ENCODE measurements around the gene FBXO8.

FBXO8 gene

DNA sequence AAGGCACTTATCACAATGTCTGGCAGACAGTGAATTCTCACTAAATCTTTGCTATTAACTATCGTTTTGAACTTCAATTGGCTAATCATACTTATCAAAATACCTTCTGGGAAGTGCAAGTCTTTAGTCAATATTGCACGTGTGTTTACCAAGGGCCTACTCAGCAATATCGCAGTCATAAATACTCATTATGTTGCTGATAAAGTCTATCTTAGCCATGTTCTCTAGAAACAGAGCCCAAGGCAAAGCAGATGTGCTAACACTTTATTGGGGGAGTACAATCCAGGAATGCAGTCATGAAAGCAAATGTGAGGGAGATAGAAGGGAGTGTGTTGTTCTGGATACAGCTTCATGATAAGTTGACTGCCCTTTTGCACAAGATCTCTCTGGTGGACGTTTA is 90.5 kb downstream of the FBXO8 start:
- Mint-ChIP-seq H3K9me3 (no peaks in the 10 kb centered on the region), H3K36me3 (ENCODE audit: low read depth) (no peaks in the 10 kb centered on the region)

DNA sequence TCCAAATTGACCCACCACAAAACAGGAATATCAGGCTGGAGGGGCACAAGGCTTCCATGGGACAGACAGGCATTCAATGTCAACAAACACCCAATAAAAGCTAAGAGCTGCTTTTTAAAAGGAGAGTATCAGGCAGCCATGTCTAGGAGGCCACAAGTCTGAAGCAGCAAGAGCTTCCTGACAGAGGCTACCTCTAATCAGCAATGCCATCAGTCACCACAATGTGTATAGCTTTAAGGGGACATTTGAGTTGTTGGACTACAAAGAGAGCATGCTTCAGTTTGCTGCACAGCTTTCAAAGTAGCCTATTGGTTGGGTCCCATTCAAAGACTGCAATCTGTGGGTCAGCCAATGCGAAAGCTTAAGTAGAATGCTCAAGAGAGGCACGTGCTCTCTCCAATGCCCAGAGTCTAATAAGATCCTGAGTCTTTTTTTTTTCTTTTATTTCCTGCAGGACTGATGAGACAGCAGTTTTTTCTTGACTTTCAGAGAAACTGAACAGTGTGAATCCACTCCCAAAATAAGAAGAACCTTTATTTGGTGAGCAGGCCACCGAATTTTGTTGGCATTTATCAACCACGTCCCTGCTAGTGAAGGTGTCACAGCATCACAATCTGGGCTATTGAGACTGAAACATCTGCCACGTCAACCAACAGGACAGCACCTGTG is 92.5 kb downstream of the FBXO8 start:
- Mint-ChIP-seq H3K9me3 (no peaks in the 10 kb centered on the region), H3K27me3 (peaks cover 51% of the 10 kb centered on the region), H3K4me1 (ENCODE audit: low read depth) (no peaks in the 10 kb centered on the region), H3K4me3 (no peak overlapping the region), H3K36me3 (ENCODE audit: low read depth) (no peaks in the 10 kb centered on the region), H3K27ac (no peak overlapping the region)
- DNase-seq: no peak

More for the DNA sequence above, 90.5 kb downstream of the FBXO8 start:
- no peak for DNase-seq
- Mint-ChIP-seq H3K27ac (no peak overlapping the region), H3K27me3 (peaks cover 49% of the 10 kb centered on the region), H3K4me3 (no peak overlapping the region), H3K4me1 (ENCODE audit: low read depth) (no peaks in the 10 kb centered on the region)

DNA sequence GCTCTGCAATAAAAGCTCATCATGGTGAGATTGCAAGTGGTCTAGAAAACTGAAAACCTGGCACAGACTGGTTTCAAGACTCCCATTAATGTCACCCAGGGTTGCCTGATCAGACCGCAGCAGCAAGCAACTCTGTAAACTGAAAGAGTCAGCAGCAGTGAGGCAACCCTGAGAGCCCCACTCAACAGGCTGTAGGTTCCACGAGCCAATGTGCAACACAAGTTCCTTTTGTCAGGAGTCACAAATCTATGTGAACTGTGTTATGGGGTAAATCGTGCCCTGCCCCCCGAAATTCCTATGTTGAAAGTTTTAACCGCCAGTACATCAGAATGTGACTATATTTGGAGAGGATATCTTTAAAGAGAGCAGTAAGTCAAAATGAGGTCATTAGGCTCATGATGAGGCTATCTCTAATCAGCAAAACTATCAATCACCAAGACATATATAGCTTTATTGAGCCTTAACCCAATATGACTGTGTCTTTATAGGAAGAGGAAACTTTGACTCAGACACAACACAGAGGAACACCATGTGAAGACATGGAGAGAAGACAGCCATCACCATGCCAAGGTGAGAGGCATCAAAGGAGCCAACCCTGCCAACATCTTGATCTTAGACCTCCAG is 94.0 kb downstream of the FBXO8 start:
- H3K36me3 Mint-ChIP-seq (ENCODE audit: low read depth): no peaks in the 10 kb centered on the region
- H3K27me3 Mint-ChIP-seq: peaks cover 45% of the 10 kb centered on the region
- no peak overlapping the region for H3K27ac Mint-ChIP-seq
- no peaks in the 10 kb centered on the region for H3K4me1 Mint-ChIP-seq (ENCODE audit: low read depth)
- H3K4me3 Mint-ChIP-seq: no peak overlapping the region
- DNase-seq: no peak
- no peaks in the 10 kb centered on the region for H3K9me3 Mint-ChIP-seq
